H9 (cell line): ENCODE measurements around the gene FKRP. TPM values are rescaled to one million over a fixed set of nuclear protein-coding genes. Genes with fewer than 3 reads are reported as not detected.
A peak's percentile ranks its signal among the peaks of the same experiment; 100 is the strongest.

Experiments
- DNase-seq: peaks from one replicate; pipeline ENCODE4 v3.0.0-alpha.2; 2017
- H2AFZ ChIP-seq: one replicate; pipeline ENCODE4 v1.6.1; 2013; ENCODE audit warnings: mild to moderate bottlenecking, low read length, control low read depth, moderate library complexity
- H2AK5ac ChIP-seq: 2 replicates; pipeline ENCODE4 v1.6.1; 2013; ENCODE audit warnings: low read length, control low read depth, mixed read lengths; ENCODE audit not compliant: insufficient read length
- H2BK120ac ChIP-seq: one replicate; pipeline ENCODE4 v1.6.1; 2013; ENCODE audit warnings: low read depth, mild to moderate bottlenecking, low read length, control low read depth, inconsistent platforms; ENCODE audit not compliant: poor library complexity, severe bottlenecking
- H2BK12ac ChIP-seq: 2 replicates; pipeline ENCODE4 v1.6.1; 2013; ENCODE audit warnings: low read length, control low read depth, mixed read lengths, low read depth; ENCODE audit not compliant: insufficient read length
- H2BK15ac ChIP-seq: 2 replicates; pipeline ENCODE4 v1.6.1; 2013; ENCODE audit warnings: low read depth, low read length, control low read depth
- H2BK20ac ChIP-seq: one replicate; pipeline ENCODE4 v1.6.1; 2013; ENCODE audit warnings: low read depth, mild to moderate bottlenecking, low read length, control low read depth, inconsistent platforms; ENCODE audit not compliant: poor library complexity, severe bottlenecking
- H2BK5ac ChIP-seq: 2 replicates; pipeline ENCODE4 v1.6.1; 2013; ENCODE audit warnings: low read length, control low read depth, mixed read lengths; ENCODE audit not compliant: insufficient read length
- H3K14ac ChIP-seq: 2 replicates; pipeline ENCODE4 v1.6.1; 2013; ENCODE audit warnings: low read length, control low read depth; ENCODE audit not compliant: insufficient read depth
- H3K18ac ChIP-seq: 2 replicates; pipeline ENCODE4 v1.6.1; 2013; ENCODE audit warnings: low read depth, mild to moderate bottlenecking, mixed read lengths, low read length, control low read depth; ENCODE audit not compliant: insufficient read length
- H3K23ac ChIP-seq: 2 replicates; pipeline ENCODE4 v1.6.1; 2013; ENCODE audit warnings: low read length, control low read depth, mixed read lengths, low read depth; ENCODE audit not compliant: insufficient read length
- H3K23me2 ChIP-seq: 2 replicates; pipeline ENCODE4 v1.6.1; 2013; ENCODE audit warnings: low read depth, mild to moderate bottlenecking, mixed read lengths, low read length, control low read depth; ENCODE audit not compliant: insufficient read length, poor library complexity, severe bottlenecking
- H3K27ac ChIP-seq: 2 replicates; pipeline ENCODE4 v1.5.1; 2013; ENCODE audit warnings: low read length, control low read depth, mixed read lengths, low read depth; ENCODE audit not compliant: insufficient read length
- H3K27me3 ChIP-seq: 2 replicates; pipeline ENCODE4 v1.6.1; 2013; ENCODE audit warnings: low read length, control low read depth, inconsistent platforms; ENCODE audit not compliant: insufficient read depth
- H3K4ac ChIP-seq: 2 replicates; pipeline ENCODE4 v1.6.1; 2013; ENCODE audit warnings: low read depth, mild to moderate bottlenecking, control low read depth, inconsistent platforms, low read length, moderate library complexity
- H3K4me1 ChIP-seq: 2 replicates; pipeline ENCODE4 v1.6.1; 2013; ENCODE audit warnings: low read length, control low read depth, inconsistent platforms; ENCODE audit not compliant: insufficient read depth
- H3K4me2 ChIP-seq: 2 replicates; pipeline ENCODE4 v1.6.1; 2013; ENCODE audit warnings: low read length, control low read depth, mixed read lengths; ENCODE audit not compliant: insufficient read length, insufficient read depth
- H3K56ac ChIP-seq: 2 replicates; pipeline ENCODE4 v1.6.1; 2013; ENCODE audit warnings: low read depth, mild to moderate bottlenecking, mixed read lengths, low read length, control low read depth; ENCODE audit not compliant: insufficient read length
- H3K79me1 ChIP-seq: 2 replicates; pipeline ENCODE4 v1.6.1; 2013; ENCODE audit warnings: low read depth, mild to moderate bottlenecking, moderate library complexity, low read length, control low read depth, inconsistent platforms; ENCODE audit not compliant: insufficient read depth, poor library complexity, severe bottlenecking
- H3K79me2 ChIP-seq: 2 replicates; pipeline ENCODE4 v1.6.1; 2013; ENCODE audit warnings: low read length, control low read depth, inconsistent platforms; ENCODE audit not compliant: insufficient read depth
- H3K9ac ChIP-seq: 2 replicates; pipeline ENCODE4 v1.6.1; 2013; ENCODE audit warnings: low read length, control low read depth, mixed read lengths; ENCODE audit not compliant: insufficient read length; ENCODE audit errors: extremely low read depth
- H3K9me3 ChIP-seq: one replicate; pipeline ENCODE4 v1.6.1; 2013; ENCODE audit warnings: low read depth, low read length, inconsistent platforms; ENCODE audit not compliant: control insufficient read depth
- H3T11ph ChIP-seq: one replicate; pipeline ENCODE4 v1.6.1; 2013; ENCODE audit warnings: mild to moderate bottlenecking, low read length, control low read depth, inconsistent platforms
- H4K20me1 ChIP-seq: one replicate; pipeline ENCODE4 v1.6.1; 2013; ENCODE audit not compliant: control insufficient read depth, insufficient read length, insufficient read depth
- H4K5ac ChIP-seq: 2 replicates; pipeline ENCODE4 v1.6.1; 2013; ENCODE audit warnings: low read depth, mild to moderate bottlenecking, mixed read lengths, low read length, control low read depth; ENCODE audit not compliant: insufficient read length
- H4K8ac ChIP-seq: replicated peaks from 2 replicates; pipeline ENCODE4 v1.6.1; 2013; ENCODE audit warnings: low read length, control low read depth, mixed read lengths, low read depth; ENCODE audit not compliant: insufficient read length
- H4K91ac ChIP-seq: 2 replicates; pipeline ENCODE4 v1.6.1; 2013; ENCODE audit warnings: low read depth, mild to moderate bottlenecking, moderate library complexity, mixed read lengths, low read length, control low read depth; ENCODE audit not compliant: insufficient read length
- H3K27ac Mint-ChIP-seq, 3 experiments: 2 replicates in 2 of 3; 3 replicates in 1 of 3; pipeline ENCODE4 v1.8.0; 2020 to 2021; ENCODE audit warnings: mixed read lengths in 3 of 3, mild to moderate bottlenecking in 1 of 3, moderate library complexity in 1 of 3
- H3K27me3 Mint-ChIP-seq: 2 replicates; pipeline ENCODE4 v1.8.0; 2021; ENCODE audit warnings: low read depth, mild to moderate bottlenecking, moderate library complexity, mixed read lengths
- H3K36me3 Mint-ChIP-seq, 3 experiments: 2 replicates in 2 of 3; 3 replicates in 1 of 3; pipeline ENCODE4 v1.8.0; 2020 to 2021; ENCODE audit warnings: low read depth in 3 of 3, mixed read lengths in 3 of 3; ENCODE audit not compliant: insufficient read depth in 1 of 3
- H3K4me1 Mint-ChIP-seq, 2 experiments: 2 replicates each; pipeline ENCODE4 v1.8.0; 2020; ENCODE audit warnings: mixed read lengths in 2 of 2
- H3K4me3 Mint-ChIP-seq, 2 experiments: 2 replicates in 1 of 2; 3 replicates in 1 of 2; pipeline ENCODE4 v1.8.0; 2020 to 2021; ENCODE audit warnings: mild to moderate bottlenecking in 2 of 2, mixed read lengths in 2 of 2, moderate library complexity in 1 of 2
- H3K9me3 Mint-ChIP-seq, 2 experiments: 2 replicates in 1 of 2; 3 replicates in 1 of 2; pipeline ENCODE4 v1.8.0; 2020; ENCODE audit warnings: mild to moderate bottlenecking in 2 of 2, mixed read lengths in 2 of 2, moderate library complexity in 1 of 2
- CTCF ChIP-seq: fragments of 200-600 bp; sonication (generic); conservative IDR thresholded peaks from 3 replicates; pipeline ENCODE4 v1.8.0; 2021; ENCODE audit warnings: antibody characterized with exemption, mild to moderate bottlenecking
- WGBS: extraction: QIAGEN DNeasy Blood & Tissue Kit; methylation state at CpG from one replicate; pipeline ENCODE4 v1.1.7; 2013; ENCODE audit warnings: missing lambda C conversion rate, low lambda C conversion rate, mixed read lengths; ENCODE audit not compliant: insufficient read length; ENCODE audit errors: extremely low coverage; 5-methylcytosine and 5-hydroxymethylcytosine counted together
- total RNA-seq: library from RNA; stranded (reverse); gene quantifications from 2 replicates; pipeline ENCODE4 v1.2.1, GENCODE V29; 2021

FKRP gene
- total RNA-seq, 1 experiment from 2014 or later, result 42.2 TPM

GRCh38 chr19:46733690-46734292 lies 12.1 kb upstream of the FKRP start:
- no peak overlapping the region for H2AFZ ChIP-seq
- no peak overlapping the region for H3T11ph ChIP-seq
- H4K20me1 ChIP-seq, result peaks cover 4% of the 10 kb centered on the region
- H2BK5ac ChIP-seq, result no peak overlapping the region
- no peak for TF ChIP-seq CTCF
- H2BK15ac ChIP-seq, result no peak overlapping the region
- H4K91ac ChIP-seq, result no peak overlapping the region
- H3K56ac ChIP-seq, result no peak overlapping the region
- Mint-ChIP-seq H3K4me3 (no peak overlapping the region; a peak in 1 of 5 replicates), H3K36me3 (peaks cover 47 to 88% (median 85%) of the 10 kb centered on the region in 3 experiments; a peak in 6 of 7 replicates), H3K4me1 (peaks cover 4 to 6% of the 10 kb centered on the region in 2 experiments; a peak in 2 of 4 replicates), H3K9me3 (no peaks in the 10 kb centered on the region), H3K27me3 (no peaks in the 10 kb centered on the region; the same call in 1 of the 2 replicates), H3K27ac (peak overlapping the region in 2 of 3 experiments; percentile 49 to 71; a peak in 2 of 7 replicates)
- no peaks in the 10 kb centered on the region for H3K79me1 ChIP-seq
- no peaks in the 10 kb centered on the region for H3K27me3 ChIP-seq
- H3K4ac ChIP-seq, result no peak overlapping the region
- H3K79me2 ChIP-seq, result no peaks in the 10 kb centered on the region; the same call in 1 of the 2 replicates
- H3K4me1 ChIP-seq, result no peaks in the 10 kb centered on the region
- H4K5ac ChIP-seq, result no peak overlapping the region
- no peak overlapping the region for H3K9ac ChIP-seq
- H3K18ac ChIP-seq, result no peak overlapping the region
- no peak overlapping the region for H4K8ac ChIP-seq
- no peak overlapping the region for H2BK20ac ChIP-seq
- no peak for DNase-seq
- H3K14ac ChIP-seq, result no peak overlapping the region
- no peak overlapping the region for H3K23ac ChIP-seq
- no peak overlapping the region for H3K4me2 ChIP-seq
- H3K23me2 ChIP-seq, result no peaks in the 10 kb centered on the region
- H3K9me3 ChIP-seq, result no peaks in the 10 kb centered on the region
- H3K27ac ChIP-seq, result no peak overlapping the region
- H2AK5ac ChIP-seq, result no peak overlapping the region
- H2BK120ac ChIP-seq, result no peak overlapping the region
- no CpG with 5 or more reads among the region's 11 CpGs for whole genome bisulfite sequencing
- H2BK12ac ChIP-seq, result no peak overlapping the region
